Measurements from ENCODE around the gene CHCHD10. TPM values are rescaled to one million over a fixed set of nuclear protein-coding genes. Genes with fewer than 3 reads are reported as not detected.
"Not testable (repeated sequence)": the region's sequence is repeated elsewhere in the genome, so short reads cannot be mapped to it uniquely, and the experiment has no call there.

CHCHD10 gene
- total RNA-seq, 6 experiments from 2014 or later, result 133 to 416 (median 252) TPM

- Histone ChIP-seq H3K4me1 (no peaks in the 10 kb centered on the region), H3K27ac (no peak overlapping the region), H3K4me3 (no peak overlapping the region), H3K27me3 (no peaks in the 10 kb centered on the region), H3K9me3 (no peaks in the 10 kb centered on the region), H3K36me3 (peaks cover 0 to 7% (median 0%) of the 10 kb centered on the region in 4 donors)
- ATAC-seq (peak in 1 of 4 donors; percentile 27), DNase-seq (no peak)
- intact Hi-C loops (cut with DNase I), result no loop called here
- TF ChIP-seq CTCF (IDR thresholded peaks at IDR 0.05) (no peak), POLR2A (IDR thresholded peaks at IDR 0.05) (no peak)
- WGBS (ENCODE audit: insufficient coverage, low coverage, low lambda C conversion rate, missing lambda C conversion rate), result no CpG with 5 or more reads among the region's 7 CpGs
These were observed 25.1 kb downstream of the CHCHD10 start for GRCh38 chr22:23742505-23743264.

- Histone ChIP-seq H3K4me3 (no peak overlapping the region), H3K27me3 (no peaks in the 10 kb centered on the region), H3K4me1 (no peaks in the 10 kb centered on the region), H3K27ac (no peak overlapping the region), H3K9me3 (no peaks in the 10 kb centered on the region), H3K36me3 (no peaks in the 10 kb centered on the region)
- DNase-seq (no peak), ATAC-seq (no peak)
- TF ChIP-seq CTCF (IDR thresholded peaks at IDR 0.05), result no peak
- TF ChIP-seq POLR2A (IDR thresholded peaks at IDR 0.05), result no peak
- intact Hi-C loops (cut with DNase I), result no loop called here
These were observed 30.1 kb downstream of the CHCHD10 start for GRCh38 chr22:23737696-23738095.

- peak in 1 of 4 donors; percentile 42 for ATAC-seq
- DNase-seq; H3K27me3 ChIP-seq; H3K9me3 ChIP-seq; H3K4me1 ChIP-seq; H3K27ac ChIP-seq; H3K4me3 ChIP-seq; intact Hi-C loops (cut with DNase I); H3K36me3 ChIP-seq: not testable (repeated sequence)
- 100% methylated on average over 1 of the region's 4 CpGs for WGBS (ENCODE audit: insufficient coverage, low coverage, low lambda C conversion rate, missing lambda C conversion rate)
These were observed 39.7 kb downstream of the CHCHD10 start for GRCh38 chr22:23728108-23728507.

- H3K4me1 ChIP-seq, result no peaks in the 10 kb centered on the region
- no peak for DNase-seq
- ATAC-seq, result no peak
- no peak overlapping the region for H3K4me3 ChIP-seq
- 72% methylated on average over 2 of the region's 2 CpGs for WGBS (ENCODE audit: insufficient coverage, low coverage, low lambda C conversion rate, missing lambda C conversion rate)
- TF ChIP-seq POLR2A (IDR thresholded peaks at IDR 0.05) (no peak), CTCF (IDR thresholded peaks at IDR 0.05) (no peak)
- H3K36me3 ChIP-seq, result no peaks in the 10 kb centered on the region
- no peaks in the 10 kb centered on the region for H3K9me3 ChIP-seq
- H3K27me3 ChIP-seq, result no peaks in the 10 kb centered on the region
- no peak overlapping the region for H3K27ac ChIP-seq
- intact Hi-C loops (cut with DNase I), result no loop called here
These were observed 45.0 kb downstream of the CHCHD10 start for GRCh38 chr22:23722724-23723123.

- DNase-seq (no peak), ATAC-seq (no peak)
- Histone ChIP-seq H3K36me3 (no peaks in the 10 kb centered on the region), H3K4me3 (no peak overlapping the region), H3K9me3 (no peaks in the 10 kb centered on the region), H3K4me1 (no peaks in the 10 kb centered on the region), H3K27ac (no peak overlapping the region), H3K27me3 (no peaks in the 10 kb centered on the region)
- TF ChIP-seq POLR2A (IDR thresholded peaks at IDR 0.05) (no peak), CTCF (IDR thresholded peaks at IDR 0.05) (no peak)
- intact Hi-C loops (cut with DNase I), result no loop called here
- WGBS (ENCODE audit: insufficient coverage, low coverage, low lambda C conversion rate, missing lambda C conversion rate), result 80% methylated on average over 3 of the region's 4 CpGs
These were observed 45.6 kb downstream of the CHCHD10 start for GRCh38 chr22:23722160-23722559.

Data from right lobe of liver (tissue), 6 donors.